Skin epidermis (tissue), 12 donors: ENCODE results near the gene CSNK2A1.

Experiments used
- H3K27ac ChIP-seq, 21 experiments: fragments of 200-600 bp; sonication (generic) in 11 of 21; one replicate each; pipeline ENCODE4 v1.5.0; 2020; ENCODE audit warnings: mild to moderate bottlenecking in 3 of 21, inconsistent platforms in 2 of 21, moderate library complexity in 2 of 21
- H3K4me3 ChIP-seq, 7 experiments: fragments of 200-600 bp; sonication (generic) in 2 of 7; one replicate each; pipeline ENCODE4 v1.5.0; 2020; ENCODE audit warnings: inconsistent platforms in 2 of 7, mild to moderate bottlenecking in 2 of 7, moderate library complexity in 1 of 7

The CSNK2A1 gene

DNA sequence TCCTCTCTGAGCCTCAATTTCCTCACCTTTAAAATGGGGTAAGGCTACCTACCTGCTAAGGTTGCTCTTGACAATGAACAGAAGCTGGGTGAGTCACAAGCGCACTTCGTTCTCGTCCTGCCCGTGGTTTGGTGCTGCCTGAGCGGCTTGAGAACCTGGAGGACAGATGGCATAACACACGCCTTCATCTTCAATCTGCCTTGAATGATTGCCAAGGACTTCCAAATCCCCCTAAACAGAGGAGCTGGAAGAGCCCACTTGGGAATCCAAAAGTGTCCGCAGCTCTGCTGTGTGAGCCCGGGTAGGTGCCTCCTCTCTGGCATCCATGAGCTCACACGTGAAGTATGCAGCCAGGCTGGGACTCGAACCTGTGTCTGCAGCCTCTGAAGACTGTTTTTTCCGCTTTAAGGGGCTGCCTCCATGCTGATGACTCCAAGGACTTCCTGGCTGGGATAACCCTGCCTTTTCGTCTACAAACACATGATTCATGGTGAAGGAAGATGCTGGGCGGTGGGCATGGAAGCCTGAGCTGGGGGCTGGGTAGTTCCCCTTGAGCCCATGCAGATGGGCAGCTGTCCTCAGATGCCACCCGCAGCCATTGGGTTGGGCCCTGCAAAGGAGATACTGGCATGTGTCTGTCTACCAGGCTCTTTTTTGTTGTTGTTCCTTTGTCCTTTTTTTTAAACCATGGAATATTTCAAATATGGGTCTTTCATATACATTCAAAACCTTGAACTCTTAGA lies 25.3 kb upstream of the CSNK2A1 start:
- Histone ChIP-seq H3K4me3 (no peak overlapping the region), H3K27ac (no peak overlapping the region)

DNA sequence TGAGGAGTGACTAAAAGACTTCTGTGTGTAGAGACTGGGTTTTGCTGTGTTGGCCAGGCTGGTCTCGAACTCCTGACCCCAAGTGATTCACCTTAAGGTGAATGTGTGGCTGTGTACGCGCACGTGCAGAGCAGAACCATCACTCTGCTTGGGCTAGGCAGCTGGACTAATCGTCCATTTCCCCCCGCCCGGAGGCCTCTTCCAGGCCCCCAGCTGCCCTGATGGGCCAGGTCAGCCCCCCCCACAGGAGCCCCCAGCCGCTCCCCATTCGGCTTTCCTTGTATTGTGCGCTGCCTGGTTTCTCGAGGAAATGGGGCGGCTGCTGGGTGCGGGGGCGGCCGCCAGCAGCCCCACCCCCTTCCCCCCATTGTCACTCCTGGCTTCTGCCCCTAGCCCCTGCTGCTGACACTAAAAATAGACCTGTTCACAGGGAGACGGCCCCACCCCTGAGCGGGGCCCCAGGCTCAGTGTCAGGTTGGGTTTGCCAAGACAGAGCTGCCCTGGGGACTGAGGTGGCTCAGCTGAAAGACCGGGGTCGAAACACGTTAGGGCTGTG lies 24.6 kb upstream of the CSNK2A1 start:
- Histone ChIP-seq H3K4me3 (no peak overlapping the region), H3K27ac (no peak overlapping the region)

DNA sequence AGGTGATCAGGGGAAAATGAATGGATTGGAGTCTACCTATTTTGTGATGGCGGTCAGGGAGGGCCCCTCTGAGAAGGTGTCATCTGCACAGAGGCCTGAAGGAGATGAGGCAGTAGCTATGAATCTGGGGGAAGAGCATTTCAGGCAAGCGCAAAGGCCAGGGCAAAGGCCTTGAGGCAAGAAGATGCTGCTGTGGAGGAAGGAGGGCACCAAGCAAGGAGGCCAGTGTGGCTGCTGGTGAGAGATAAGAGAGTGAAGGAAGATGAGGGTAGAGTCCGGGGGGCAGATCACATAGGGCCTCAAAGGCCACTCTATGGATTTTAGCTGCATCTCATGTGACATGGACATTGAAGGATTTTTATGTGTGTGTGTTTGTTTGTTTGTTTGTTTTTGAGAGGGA lies 20.6 kb upstream of the CSNK2A1 start:
- H3K4me3 ChIP-seq = no peak overlapping the region
- H3K27ac ChIP-seq = no peak overlapping the region

GRCh38 chr20:563187-563586 lies 19.6 kb upstream of the CSNK2A1 start:
- Histone ChIP-seq H3K4me3 (no peak overlapping the region), H3K27ac (no peak overlapping the region)

DNA sequence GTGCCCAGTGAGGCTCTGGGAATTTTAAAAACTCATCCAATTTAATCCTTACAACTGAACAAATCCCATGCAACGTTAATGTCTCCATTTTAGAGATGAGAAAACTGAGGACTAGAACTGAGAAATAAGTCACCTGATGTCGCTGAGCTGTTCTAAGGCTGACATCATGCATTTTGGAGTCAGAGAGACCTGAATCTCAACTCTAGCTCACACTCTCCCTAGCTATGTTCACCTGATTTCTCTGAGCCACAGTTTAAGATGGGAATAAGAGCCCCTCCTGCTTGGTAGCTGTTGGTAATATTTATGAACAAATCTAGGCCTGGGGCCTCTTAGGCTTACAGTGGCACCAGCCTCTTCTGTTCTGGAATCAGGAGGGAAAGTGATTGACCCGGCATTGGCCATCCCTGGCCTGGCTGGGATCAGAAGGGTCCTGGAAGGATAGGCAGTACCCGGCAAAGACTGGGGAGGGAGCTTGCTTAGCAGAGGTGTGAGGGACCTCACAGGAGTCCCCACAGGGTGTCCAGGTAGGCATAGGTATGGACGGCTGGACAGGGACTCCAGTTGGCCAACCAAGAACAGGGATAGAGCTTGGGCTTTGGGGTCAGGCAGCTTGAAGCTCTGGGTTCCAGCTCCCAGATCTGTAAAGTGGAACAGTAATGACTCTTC lies 18.8 kb upstream of the CSNK2A1 start:
- Histone ChIP-seq H3K4me3 (no peak overlapping the region), H3K27ac (no peak overlapping the region)

GRCh38 chr20:561437-562231 lies 18.0 kb upstream of the CSNK2A1 start:
- Histone ChIP-seq H3K4me3 (no peak overlapping the region), H3K27ac (no peak overlapping the region)

DNA sequence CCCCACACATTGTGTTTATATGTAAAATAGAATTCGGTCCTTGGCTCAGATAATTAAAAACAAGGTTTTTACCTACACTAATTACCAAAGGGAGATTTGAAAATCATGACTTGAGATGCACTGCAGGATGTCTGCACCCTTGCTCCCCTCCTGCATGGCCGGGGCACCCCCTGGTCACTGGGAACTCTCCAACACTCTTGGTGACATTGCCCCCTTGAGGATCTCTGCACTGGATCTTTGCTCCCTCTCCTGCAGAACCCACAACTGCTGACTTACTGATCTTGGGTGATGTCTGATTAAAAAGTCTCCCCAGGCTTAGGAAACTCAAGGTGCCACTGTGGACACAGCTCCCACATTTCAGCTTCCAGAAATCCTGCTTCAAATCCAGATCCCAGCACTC lies 17.1 kb upstream of the CSNK2A1 start:
- Histone ChIP-seq H3K4me3 (no peak overlapping the region), H3K27ac (no peak overlapping the region)

DNA sequence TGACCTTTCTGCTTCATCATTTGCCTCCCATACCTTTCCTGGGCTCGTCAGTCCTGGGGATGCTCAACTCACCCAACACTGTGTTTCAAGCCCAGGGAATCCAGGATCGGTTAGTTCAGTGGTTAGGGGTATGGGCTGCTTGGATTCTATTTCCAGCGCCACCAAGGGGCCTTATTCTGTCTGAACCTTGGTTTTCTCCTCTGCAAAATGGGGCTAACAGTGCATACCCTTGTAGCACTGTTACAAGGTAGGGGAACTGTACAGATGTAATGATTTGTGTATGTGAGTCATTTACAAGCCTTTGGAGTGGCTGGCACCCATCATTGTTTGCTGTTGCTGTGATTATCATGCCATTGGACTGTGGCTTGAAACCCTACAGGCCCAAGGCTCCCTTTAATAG lies 14.5 kb upstream of the CSNK2A1 start:
- no peak overlapping the region for H3K27ac ChIP-seq
- no peak overlapping the region for H3K4me3 ChIP-seq

GRCh38 chr20:556984-557383 lies 13.4 kb upstream of the CSNK2A1 start:
- Histone ChIP-seq H3K27ac (no peak overlapping the region), H3K4me3 (no peak overlapping the region)

DNA sequence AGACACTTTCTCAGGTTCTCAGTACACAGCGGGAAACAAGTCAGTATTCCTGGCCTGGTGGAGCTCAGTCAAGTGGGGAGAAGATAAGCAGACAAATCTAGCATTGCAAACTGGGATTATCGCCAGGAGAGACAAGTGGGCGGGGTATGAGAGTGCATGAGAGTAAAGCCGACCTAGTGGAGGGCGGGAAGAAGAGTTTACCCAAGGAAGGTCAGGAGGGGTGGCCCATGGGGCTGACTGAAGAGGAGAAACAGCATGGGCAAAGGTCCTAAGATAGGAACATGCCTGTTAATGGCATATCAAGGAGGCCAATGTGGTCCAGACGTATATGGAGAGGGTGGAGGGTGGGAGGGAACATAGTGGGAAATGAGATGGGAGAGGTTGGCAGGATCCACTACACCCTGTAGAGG lies 12.4 kb upstream of the CSNK2A1 start:
- Histone ChIP-seq H3K27ac (peak overlapping the region in 1 of 21 experiments; percentile 32), H3K4me3 (no peak overlapping the region)

GRCh38 chr20:550611-551010 lies 7.0 kb upstream of the CSNK2A1 start:
- Histone ChIP-seq H3K27ac (no peak overlapping the region), H3K4me3 (no peak overlapping the region)

- no peak overlapping the region for H3K27ac ChIP-seq
- H3K4me3 ChIP-seq = no peak overlapping the region
Measured at GRCh38 chr20:549722-550496, 6.3 kb upstream of the CSNK2A1 start.

- no peak overlapping the region for H3K4me3 ChIP-seq
- no peak overlapping the region for H3K27ac ChIP-seq
Measured at GRCh38 chr20:548906-549305, 5.3 kb upstream of the CSNK2A1 start.

GRCh38 chr20:547394-547793 lies 3.8 kb upstream of the CSNK2A1 start:
- Histone ChIP-seq H3K4me3 (no peak overlapping the region), H3K27ac (no peak overlapping the region)

DNA sequence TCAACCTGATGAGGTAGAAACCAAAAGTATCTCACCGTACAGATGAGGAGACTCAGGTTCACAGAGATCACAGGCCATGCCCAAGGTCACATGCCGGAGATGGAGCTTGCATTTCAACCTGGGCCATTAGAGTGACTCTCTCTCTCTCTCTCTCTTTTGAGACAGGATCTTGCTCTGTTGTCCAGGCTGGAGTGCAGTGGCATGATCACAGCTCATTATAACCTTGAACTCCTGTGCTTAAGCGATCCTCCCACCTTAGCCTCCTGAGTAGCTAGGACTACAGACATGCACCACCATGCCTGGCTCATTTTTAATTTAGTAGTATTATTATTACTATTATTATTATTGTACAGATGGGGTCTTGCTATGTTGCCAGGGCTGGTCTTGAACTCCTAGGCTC lies 2.8 kb upstream of the CSNK2A1 start:
- H3K27ac ChIP-seq = no peak overlapping the region
- no peak overlapping the region for H3K4me3 ChIP-seq

DNA sequence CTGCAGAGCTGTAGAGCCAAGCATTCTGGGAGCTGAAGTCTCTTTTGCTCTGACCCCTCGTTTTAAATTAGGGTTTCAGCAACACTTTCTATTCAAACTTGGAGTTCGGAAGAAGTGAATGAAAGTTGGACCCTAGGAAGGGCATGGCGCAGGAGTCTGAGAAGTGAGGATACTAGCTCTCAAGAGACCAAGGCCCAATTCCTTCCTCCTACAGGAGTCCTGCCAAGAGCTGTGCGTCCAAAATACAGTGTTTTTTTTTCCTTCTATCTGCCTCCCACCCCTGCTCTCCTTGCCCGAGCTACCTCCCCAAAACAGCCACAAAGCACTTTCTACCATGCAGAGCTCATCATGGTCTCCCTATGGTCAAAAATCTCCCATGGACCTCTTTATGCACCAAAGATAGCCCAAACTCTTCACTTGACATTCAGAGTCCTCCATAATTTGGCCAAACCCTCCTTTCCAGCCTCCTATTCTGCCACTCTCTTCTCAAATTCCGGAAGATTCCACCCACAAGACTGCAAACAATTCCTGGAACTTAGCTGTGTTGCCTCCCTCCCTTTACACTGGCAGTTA lies 649 bp upstream of the CSNK2A1 start:
- peak overlapping the region; percentile 59 to 96 (median 94) for H3K4me3 ChIP-seq
- H3K27ac ChIP-seq = peak overlapping the region in 19 of 21 experiments; percentile 90 to 98 (median 95)

GRCh38 chr20:542777-543368 lies 717 bp downstream of the CSNK2A1 start:
- H3K4me3 ChIP-seq = peak overlapping the region; percentile 59 to 96 (median 94)
- peak overlapping the region; percentile 74 to 98 (median 95) for H3K27ac ChIP-seq

DNA sequence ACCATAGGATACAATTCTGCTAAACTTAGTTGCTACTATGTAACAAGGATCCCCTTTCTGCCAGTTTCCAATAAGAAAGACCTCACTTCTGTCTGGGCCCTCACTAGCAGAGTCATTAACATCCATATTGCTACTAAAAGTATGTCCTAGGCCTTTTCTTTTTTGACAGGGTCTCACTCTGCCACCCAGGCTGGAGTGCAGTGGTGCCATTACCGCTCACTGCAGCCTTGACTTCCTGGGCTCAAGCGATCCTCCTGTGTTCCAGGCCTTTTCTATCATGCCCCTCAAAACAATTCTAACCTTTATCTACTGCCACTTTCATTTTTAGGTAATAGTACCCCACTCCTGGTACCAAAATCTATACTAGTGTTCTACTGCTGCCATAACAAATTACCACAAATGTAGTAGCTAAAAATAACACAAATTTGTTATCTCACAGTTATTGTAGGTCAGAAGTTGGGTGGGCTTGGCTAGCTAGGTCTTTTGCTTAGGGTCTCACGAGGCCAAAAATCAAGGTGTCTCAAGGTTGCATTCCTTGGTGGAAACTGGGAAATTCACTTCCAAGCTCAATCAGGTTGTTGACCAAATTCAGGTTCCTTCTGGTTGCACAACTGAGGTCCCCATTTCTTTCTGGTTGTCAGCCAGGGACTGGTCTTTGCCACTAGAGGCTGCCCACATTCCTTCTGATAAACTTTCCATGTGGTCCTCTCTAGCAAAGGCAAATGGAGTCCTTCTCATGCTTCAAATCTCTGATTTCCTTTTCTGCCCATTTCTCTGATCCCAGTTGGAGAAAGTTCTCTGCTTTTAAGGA lies 3.0 kb downstream of the CSNK2A1 start:
- H3K4me3 ChIP-seq = no peak overlapping the region

More for the DNA sequence above, 3.0 kb downstream of the CSNK2A1 start:
- H3K27ac ChIP-seq = no peak overlapping the region
